ENCODE data around the gene GAST.

GAST gene

DNA sequence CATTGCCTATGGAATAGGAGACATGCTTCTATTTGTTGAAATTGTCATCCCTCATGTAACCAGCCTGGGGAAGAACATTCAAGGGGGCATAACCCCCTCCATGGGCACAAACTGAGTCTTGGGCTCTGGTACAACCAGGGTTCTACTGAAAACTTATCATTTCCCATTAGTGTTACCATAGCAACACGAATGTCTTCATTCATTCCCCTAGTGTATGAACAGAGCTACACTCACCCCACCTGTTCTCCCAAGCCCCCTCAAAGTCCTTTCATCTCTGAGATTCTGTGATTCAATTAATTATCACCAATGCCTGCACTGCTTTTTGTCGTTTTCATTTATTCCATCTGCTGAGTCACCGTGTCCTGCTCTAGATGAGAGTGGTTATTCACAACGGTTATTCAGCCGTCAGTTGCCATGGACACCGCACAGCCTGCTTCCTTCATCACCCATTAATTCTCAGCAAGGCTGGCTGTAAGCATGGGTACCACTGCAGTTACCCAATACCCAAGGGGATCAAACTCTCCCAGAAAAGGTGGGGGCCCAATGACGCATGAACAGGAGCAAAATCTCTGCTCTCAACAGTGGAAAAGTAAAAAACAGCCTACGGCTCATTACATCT lies 1.6 kb upstream of the GAST start:
- no peak for DNase-seq (ENCODE audit: low spot score)

- DNase-seq (ENCODE audit: low spot score): no peak
Observed at GRCh38 chr17:41717408-41718286, 5.5 kb downstream of the GAST start.

DNA sequence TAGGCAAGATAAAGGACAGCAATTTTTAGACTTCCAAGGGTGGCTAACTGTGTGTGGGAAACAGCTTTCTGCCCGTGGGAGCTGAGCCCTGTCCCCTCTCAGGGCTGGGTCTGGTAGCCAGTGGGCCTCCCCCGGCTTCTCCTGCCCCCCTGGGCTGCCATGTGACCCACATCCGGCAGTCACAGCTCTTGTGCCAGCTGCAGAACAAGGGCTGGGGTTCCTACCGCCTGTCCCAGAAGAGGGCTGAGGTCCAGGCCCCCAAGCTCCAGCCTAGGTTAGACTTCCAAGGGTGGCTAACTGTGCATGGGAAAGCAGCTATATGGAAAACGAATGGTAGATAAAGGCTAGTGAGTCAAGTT lies 6.1 kb downstream of the GAST start:
- DNase-seq (ENCODE audit: low spot score): no peak

DNA sequence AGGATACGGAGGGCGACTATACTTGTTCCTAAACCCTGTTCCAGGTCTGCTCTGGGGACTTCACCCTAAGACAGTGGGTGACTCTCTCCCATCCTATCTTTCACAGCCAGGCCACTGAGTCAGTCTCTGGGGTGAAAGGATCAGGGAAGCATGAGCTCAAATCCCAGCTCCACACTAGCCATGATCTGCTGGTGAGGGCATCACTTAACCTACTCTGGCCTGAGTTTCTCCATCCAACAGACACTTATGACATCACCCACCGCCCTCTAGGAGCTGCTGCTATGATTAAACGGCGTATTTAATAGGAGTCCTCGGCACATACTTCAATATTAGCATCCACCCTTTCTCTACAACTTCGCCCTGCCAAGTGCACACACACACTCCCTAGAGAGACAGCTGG lies 10.1 kb downstream of the GAST start:
- DNase-seq (ENCODE audit: low spot score): no peak

DNA sequence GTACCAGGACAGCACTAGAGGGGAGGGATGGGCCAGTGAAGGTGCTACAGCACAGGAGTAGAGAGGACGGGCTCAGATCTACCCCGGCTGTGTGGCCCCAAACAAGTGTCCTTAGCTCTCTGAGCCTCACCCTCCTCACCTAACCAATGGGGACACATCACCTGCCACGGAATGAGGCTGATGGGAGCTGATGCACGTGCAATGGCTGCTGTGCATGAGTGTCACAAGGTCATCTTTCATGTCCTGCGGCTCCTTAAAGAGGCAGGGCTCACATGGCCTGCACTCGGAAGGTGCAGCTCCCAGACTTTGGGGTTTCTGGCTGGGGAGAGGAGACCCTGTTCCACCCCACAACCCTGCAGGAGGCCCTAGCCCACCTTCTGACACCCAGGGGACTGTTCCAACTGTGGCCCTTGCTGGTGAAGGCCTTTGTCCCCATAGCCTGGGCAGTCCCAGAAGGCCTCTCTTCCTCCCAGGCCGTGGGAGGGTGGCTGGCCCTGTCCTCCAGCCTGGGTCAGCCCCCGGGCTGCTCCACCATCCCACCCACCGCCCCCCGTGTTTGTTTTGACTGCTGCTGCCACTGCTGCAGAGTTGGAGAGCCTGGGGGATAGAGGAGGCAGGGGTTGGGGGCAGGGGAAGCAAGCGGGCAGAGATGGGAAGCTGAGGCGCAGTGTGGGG lies 11.8 kb downstream of the GAST start:
- DNase-seq (ENCODE audit: low spot score): no peak

DNA sequence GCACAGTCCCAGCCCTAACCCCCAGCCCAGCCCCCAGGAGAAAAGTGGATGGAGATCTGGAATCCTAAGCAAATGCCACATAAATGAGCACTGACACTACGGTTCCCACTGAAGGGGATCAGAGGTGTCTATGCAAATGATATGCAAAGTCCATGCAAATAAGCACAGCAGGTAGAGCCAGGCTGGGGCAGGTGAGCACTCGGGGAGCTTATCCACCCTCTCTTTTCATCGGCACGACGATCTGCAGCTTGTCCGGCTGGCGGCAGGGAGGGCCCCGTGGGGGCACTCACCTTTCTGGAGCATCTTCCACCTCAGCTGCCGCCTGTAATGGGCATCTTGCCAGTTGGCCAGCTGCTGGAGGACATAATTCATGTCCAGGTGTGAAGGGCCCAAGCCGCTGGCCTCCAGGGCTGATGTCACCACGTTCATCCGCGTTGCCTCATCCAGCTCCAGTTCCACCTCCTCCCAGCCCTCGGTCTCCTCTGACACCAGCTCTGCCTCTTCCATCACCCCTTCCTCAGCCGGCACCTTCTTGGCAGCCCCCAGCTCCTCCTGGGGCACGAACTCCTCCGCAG lies 12.4 kb downstream of the GAST start:
- DNase-seq (ENCODE audit: low spot score): no peak

DNA sequence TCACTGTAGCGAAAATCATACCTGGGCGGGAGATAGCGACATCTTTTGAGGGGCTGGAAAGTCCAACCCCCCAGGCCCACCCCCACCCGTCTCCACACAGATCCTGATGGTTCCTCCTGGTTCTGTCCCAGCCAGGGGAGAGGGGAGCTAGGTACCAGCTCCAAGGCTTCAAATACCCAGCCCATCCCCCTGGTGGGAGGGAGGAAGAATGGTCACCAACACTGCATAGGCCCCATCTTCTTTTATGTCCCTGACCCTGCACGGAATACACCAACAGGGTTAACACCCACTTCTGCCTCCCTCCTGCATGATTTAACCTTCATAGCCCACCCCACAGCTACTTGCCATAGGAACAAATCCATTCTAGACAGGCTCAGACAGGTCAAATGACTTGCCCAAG lies 13.0 kb downstream of the GAST start:
- DNase-seq (ENCODE audit: low spot score): no peak

DNA sequence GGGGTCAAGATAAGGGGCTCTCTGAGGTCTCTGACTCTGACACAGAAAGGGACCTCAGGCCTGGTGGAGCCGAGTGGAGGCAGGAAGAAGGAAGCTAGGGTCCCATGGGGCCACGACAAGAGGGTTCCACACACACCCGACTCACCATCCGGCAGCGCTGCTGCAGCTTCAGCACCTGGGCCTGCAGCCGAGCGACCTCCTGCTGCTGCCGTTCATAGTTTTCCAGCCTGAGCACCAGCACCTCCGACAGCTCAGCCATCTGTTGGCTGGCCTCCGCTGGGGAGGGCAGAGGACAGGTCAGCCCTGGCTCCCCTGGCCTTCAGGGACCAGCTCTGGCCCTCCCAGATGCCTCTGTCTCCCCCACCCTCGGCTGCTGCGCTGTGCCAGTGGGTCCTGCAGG lies 15.9 kb downstream of the GAST start:
- no peak for DNase-seq (ENCODE audit: low spot score)

DNA sequence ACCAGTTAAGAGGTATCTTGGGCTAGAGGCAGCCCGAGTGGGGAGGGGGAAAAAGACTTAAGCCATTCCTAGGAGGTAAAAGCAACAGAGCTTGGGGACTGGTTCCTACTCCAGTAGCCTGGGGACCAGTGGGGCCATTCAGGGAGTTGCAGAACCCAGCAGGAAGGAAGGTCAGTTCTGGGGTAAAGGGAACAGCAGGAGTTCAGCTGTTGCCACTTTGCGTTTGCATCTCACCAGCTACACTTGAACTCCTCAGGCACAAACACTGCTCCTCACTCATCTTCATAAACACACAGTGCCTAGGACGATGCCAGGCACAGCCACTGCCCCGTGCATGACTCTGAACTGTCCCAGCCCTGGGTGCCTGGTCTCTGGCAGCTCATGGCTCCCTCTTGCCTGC lies 18.3 kb downstream of the GAST start:
- DNase-seq (ENCODE audit: low spot score): no peak

- DNase-seq (ENCODE audit: low spot score): no peak
Observed at GRCh38 chr17:41731836-41732235, 19.7 kb downstream of the GAST start.

DNA sequence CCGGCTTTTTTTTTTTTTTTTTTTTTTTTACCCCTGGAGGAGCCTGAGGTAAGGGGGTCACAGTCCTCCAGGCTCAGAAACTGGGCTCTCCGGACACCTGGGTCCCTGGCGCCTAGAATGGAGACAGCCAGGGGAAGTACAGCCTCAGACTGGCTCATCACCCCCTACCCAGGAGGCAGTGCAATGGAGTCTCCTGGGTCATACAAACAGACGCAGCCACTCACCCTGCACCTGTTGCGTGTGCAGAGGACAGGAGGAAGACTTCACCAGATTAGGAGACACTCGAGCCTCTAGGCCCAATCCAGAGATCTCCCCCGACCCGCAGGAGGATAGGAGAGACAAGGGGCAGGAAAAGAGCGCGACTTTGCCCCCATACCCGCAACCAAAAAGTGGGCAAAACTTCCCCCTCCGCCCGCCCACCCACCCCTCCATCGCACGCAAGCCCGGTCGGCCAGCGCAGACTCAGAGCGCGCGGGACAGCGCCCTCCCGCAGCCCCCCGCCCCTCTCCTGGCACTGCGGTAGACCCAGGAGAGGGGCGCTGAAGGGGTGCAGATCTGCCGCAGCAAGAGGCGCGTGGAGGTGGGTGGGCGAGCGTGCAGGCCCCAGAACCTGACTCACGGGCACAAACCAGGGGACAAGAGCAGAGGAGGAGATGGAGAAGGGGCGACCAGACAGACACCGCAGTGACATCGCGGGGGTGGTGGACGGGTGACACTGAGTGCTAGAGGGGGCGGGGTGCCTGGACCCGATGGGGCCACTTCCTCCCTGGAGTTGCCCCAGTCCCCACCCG lies 21.4 kb downstream of the GAST start:
- DNase-seq (ENCODE audit: low spot score): no peak

DNA sequence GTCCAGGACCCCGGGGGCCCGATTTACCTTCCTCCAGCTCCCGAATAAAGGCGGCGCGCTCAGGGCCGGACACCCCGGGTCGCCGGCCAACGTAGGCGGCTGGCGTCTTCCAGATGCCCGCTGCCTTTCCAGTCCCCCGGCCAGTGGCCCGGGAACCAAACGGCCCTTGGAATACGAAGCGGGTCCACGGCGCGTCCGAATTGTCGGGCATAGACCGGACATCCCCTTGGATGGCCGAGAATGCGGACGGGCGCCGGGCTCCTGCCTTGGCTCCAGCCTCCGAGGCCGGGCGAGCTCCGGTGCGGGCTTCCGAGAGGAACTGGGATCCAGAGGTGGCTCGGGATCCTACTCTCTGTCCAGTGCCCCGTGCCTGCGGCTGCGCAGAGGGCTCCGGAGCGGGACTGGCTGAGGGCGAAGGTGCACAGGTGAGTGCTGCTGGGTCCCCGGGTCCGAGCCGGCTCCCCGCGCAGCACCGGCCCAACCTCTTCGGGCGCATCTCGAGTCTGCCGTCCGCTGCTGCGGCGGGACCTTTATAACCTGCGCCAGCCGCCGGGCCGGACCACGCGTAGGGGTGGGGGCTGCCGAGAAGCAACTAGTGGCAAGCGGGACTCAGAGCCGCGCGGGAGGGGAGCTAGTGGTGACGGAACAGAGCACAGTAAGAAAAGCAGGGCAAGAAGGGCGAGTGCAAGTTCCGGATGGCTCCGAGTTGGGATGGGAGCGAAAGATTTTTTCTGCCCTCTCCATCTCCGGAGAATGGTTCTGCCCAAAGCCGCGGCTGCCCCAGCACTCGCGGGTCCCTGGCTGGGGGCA lies 22.2 kb downstream of the GAST start, which contains the start of gene HAP1:
HAP1 (minus strand) TSS at position 505 of the 810 bp plus-strand sequence; CDS start at position 496, 9 bp downstream.
- no peak for DNase-seq (ENCODE audit: low spot score)

- no peak for DNase-seq (ENCODE audit: low spot score)
Observed at GRCh38 chr17:41734949-41735313, 22.8 kb downstream of the GAST start.

DNA sequence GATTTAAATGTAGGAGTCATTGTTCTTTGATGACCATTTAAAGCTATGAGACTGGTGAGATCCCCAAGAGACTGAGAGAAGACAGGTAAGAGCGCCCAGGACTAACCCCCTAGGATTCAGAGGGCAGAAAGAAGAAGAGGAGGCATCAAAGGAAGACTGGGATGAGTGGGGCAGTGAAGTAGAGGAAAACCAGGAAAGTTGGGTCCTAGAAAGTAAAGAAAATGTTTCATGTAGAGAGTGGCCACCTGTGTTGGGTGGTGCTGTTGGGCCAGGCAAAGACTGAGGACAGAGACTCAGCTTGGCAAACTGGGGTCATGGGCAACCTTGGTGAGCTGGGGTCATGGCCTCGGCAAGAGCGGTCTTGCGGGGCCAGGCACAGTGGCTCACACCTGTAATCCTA lies 23.6 kb downstream of the GAST start:
- DNase-seq (ENCODE audit: low spot score): no peak

GRCh38 chr17:41736983-41737679 lies 25.0 kb downstream of the GAST start:
- DNase-seq (ENCODE audit: low spot score): no peak

GRCh38 chr17:41737680-41738023 lies 25.5 kb downstream of the GAST start:
- DNase-seq (ENCODE audit: low spot score): no peak

DNA sequence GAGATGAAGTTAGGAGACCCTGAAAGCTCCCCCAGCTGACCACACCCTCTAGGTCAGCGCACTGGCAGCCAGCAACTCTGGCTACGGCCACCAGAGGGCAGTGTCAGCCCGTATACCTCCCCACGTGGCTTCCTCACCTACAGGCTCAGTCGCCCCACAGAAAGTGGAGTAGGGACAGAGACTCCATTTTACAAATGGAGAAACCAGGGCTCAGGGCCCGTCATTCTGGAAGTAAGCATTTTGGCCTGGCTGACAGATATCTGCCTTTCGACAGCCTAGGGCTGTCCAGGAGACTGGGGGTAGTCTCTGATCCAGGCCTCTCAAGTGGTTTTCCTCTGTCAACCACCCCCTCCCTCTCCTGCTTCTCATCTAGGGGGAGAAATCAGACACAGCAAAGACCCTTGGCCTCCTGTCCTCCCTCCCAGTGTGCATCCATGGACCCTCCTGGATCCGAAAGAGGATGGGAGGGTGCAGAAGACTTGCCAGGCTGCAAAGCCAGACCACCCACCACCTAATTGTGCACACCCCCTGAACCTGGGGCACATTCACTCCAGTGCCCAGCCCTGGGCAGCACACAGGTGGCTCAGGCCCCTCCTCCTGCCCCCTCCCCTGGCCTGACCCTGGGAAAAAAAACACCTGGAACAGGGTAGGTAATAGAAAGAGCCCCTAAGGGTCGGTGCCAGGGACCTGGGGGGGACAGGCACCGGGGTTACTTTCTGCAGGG lies 26.1 kb downstream of the GAST start:
- peak; percentile 86 for DNase-seq (ENCODE audit: low spot score)

GRCh38 chr17:41738801-41739112 lies 26.6 kb downstream of the GAST start:
- no peak for DNase-seq (ENCODE audit: low spot score)

GRCh38 chr17:41739661-41740352 lies 27.7 kb downstream of the GAST start:
- DNase-seq (ENCODE audit: low spot score): peak; percentile 42

DNA sequence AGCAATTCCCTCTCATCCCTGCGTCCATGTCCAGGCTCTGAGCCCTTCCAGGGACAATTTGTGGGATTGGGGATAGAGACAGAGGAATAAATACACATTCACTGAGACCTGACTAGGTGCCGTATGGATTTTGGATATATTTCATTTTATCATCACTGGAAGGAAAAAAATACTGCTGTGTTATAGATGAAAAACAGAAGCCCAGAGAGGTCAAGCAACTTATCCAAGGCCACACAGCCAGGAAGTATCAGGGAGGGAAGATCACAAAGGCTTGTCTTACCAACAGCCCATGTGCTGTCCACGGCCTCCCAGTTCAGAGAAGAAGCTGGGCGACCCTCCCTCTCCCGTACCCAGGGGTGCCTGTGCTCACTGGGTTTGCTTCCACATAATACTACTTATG lies 28.4 kb downstream of the GAST start:
- no peak for DNase-seq (ENCODE audit: low spot score)
